Loucy (cell line): ENCODE data around the gene ALG6.
A peak's percentile ranks its signal among the peaks of the same experiment; 100 is the strongest.

Source experiments
- H2AFZ ChIP-seq: fragments of 200-600 bp; sonication (generic); 2 replicates; pipeline ENCODE4 v1.6.0; 2016; ENCODE audit warnings: antibody characterized with exemption, mild to moderate bottlenecking, low read length, moderate library complexity
- H3F3A ChIP-seq: fragments of 200-600 bp; 2 replicates; pipeline ENCODE4 v1.6.0; 2016; ENCODE audit warnings: antibody characterized with exemption, low read depth, mild to moderate bottlenecking
- H3K27me3 ChIP-seq: fragments of 200-600 bp; sonication (generic); 2 replicates; pipeline ENCODE4 v1.6.1; 2014; ENCODE audit warnings: low read length, mild to moderate bottlenecking; ENCODE audit not compliant: insufficient read depth, poor library complexity, severe bottlenecking
- H3K36me3 ChIP-seq: fragments of 200-600 bp; sonication (generic); 2 replicates; pipeline ENCODE4 v1.6.1; 2016; ENCODE audit warnings: low read length; ENCODE audit not compliant: insufficient read depth
- H3K4me1 ChIP-seq: fragments of 200-600 bp; sonication (generic); 2 replicates; pipeline ENCODE4 v1.5.1; 2014; ENCODE audit warnings: low read length, mild to moderate bottlenecking; ENCODE audit not compliant: insufficient read depth, poor library complexity, severe bottlenecking
- H3K4me2 ChIP-seq: fragments of 200-600 bp; sonication (generic); 2 replicates; pipeline ENCODE4 v1.6.0; 2014; ENCODE audit warnings: antibody characterized with exemption, low read length, low read depth, mild to moderate bottlenecking; ENCODE audit not compliant: poor library complexity, severe bottlenecking
- H3K4me3 ChIP-seq: fragments of 200-600 bp; sonication (generic); 2 replicates; pipeline ENCODE4 v1.5.1; 2014; ENCODE audit warnings: low read length, mild to moderate bottlenecking, mixed read lengths; ENCODE audit not compliant: poor library complexity, severe bottlenecking
- H3K79me2 ChIP-seq: fragments of 200-600 bp; sonication (generic); 2 replicates; pipeline ENCODE4 v1.6.1; 2014; ENCODE audit warnings: low read length; ENCODE audit not compliant: insufficient read depth
- H3K9ac ChIP-seq: fragments of 200-600 bp; sonication (generic); 2 replicates; pipeline ENCODE4 v1.6.0; 2014; ENCODE audit warnings: mild to moderate bottlenecking, low read depth, low read length, moderate library complexity; ENCODE audit not compliant: poor library complexity, severe bottlenecking
- H3K9me2 ChIP-seq: fragments of 200-600 bp; sonication (generic); replicated peaks from 2 replicates; pipeline ENCODE4 v1.6.1; 2016; ENCODE audit warnings: low read depth, low read length, mixed read lengths
- H3K9me3 ChIP-seq: fragments of 200-600 bp; sonication (generic); 2 replicates; pipeline ENCODE4 v1.6.1; 2014; ENCODE audit warnings: mild to moderate bottlenecking, antibody characterized with exemption, low read length, low read depth; ENCODE audit not compliant: insufficient read depth
- H4K20me1 ChIP-seq: fragments of 200-600 bp; sonication (generic); 2 replicates; pipeline ENCODE4 v1.6.0; 2014; ENCODE audit warnings: antibody characterized with exemption, low read length, mild to moderate bottlenecking; ENCODE audit not compliant: insufficient read depth, poor library complexity, severe bottlenecking
- CTCF ChIP-seq: fragments of 200-600 bp; sonication (generic); conservative IDR thresholded peaks from 2 replicates; pipeline ENCODE4 v1.5.1; 2014; ENCODE audit warnings: mild to moderate bottlenecking, antibody characterized with exemption, low read length
- EZH2phosphoT487 ChIP-seq: fragments of 200-600 bp; IDR thresholded peaks from 2 replicates; pipeline ENCODE4 v1.6.1; 2018; ENCODE audit warnings: antibody characterized with exemption, mild to moderate bottlenecking, moderate library complexity, borderline replicate concordance

ALG6 gene

GRCh38 chr1:63367215-63368103, at the start of gene ALG6:
TSS of gene ALG6 (plus strand) at chr1:63367627. CDS start at chr1:63370978, 3,351 bp downstream.
- peak within 1 kb of the TSS; percentile 93 for H2AFZ ChIP-seq
- no peaks in the 10 kb centered on the region for H4K20me1 ChIP-seq
- peaks cover 16% of the 10 kb centered on the region for H3K79me2 ChIP-seq
- 0 out of 2 replicates have a peak, but pooled peaks cover 5% of the 10 kb centered on the region for H3K36me3 ChIP-seq
- peaks cover 27% of the 10 kb centered on the region for H3K4me1 ChIP-seq
- peak within 1 kb of the TSS; percentile 84 for H3K9ac ChIP-seq
- no peaks in the 10 kb centered on the region for H3K27me3 ChIP-seq
- peak within 1 kb of the TSS; percentile 80 for H3K4me2 ChIP-seq
- H3F3A ChIP-seq: peaks cover 3% of the 10 kb centered on the region; the same call in 1 of the 2 replicates
- no peak for TF ChIP-seq CTCF
- TF ChIP-seq EZH2phosphoT487: no peak
- H3K9me3 ChIP-seq: no peaks in the 10 kb centered on the region
- H3K4me3 ChIP-seq: peak within 1 kb of the TSS; percentile 92
- H3K9me2 ChIP-seq: no peaks in the 10 kb centered on the region

GRCh38 chr1:63317817-63318152, 49.6 kb upstream of the ALG6 start:
- Histone ChIP-seq H3F3A (no peaks in the 10 kb centered on the region), H3K9ac (peak overlapping the region; percentile 80), H3K79me2 (no peaks in the 10 kb centered on the region), H3K4me1 (peaks cover 7% of the 10 kb centered on the region), H3K4me3 (peak overlapping the region; percentile 84), H4K20me1 (no peaks in the 10 kb centered on the region), H3K27me3 (no peaks in the 10 kb centered on the region), H2AFZ (peak overlapping the region; percentile 100), H3K9me2 (no peaks in the 10 kb centered on the region), H3K36me3 (no peaks in the 10 kb centered on the region), H3K9me3 (no peaks in the 10 kb centered on the region), H3K4me2 (peak overlapping the region; percentile 91)
- TF ChIP-seq EZH2phosphoT487 (no peak), CTCF (no peak)

GRCh38 chr1:63318201-63318979, 49.0 kb upstream of the ALG6 start:
- no peaks in the 10 kb centered on the region for H3K9me3 ChIP-seq
- TF ChIP-seq EZH2phosphoT487: no peak
- TF ChIP-seq CTCF: no peak
- H2AFZ ChIP-seq: peak overlapping the region; percentile 100
- peak overlapping the region; percentile 84 for H3K4me3 ChIP-seq
- peak overlapping the region; percentile 91 for H3K4me2 ChIP-seq
- no peaks in the 10 kb centered on the region for H3K36me3 ChIP-seq
- H3F3A ChIP-seq: no peaks in the 10 kb centered on the region
- H3K9ac ChIP-seq: peak overlapping the region; percentile 80
- no peaks in the 10 kb centered on the region for H3K79me2 ChIP-seq
- H3K4me1 ChIP-seq: peaks cover 7% of the 10 kb centered on the region
- no peaks in the 10 kb centered on the region for H4K20me1 ChIP-seq
- no peaks in the 10 kb centered on the region for H3K27me3 ChIP-seq
- no peaks in the 10 kb centered on the region for H3K9me2 ChIP-seq
